MCF 10A (cell line): ENCODE measurements around the gene MEX3D. TPM values are rescaled to one million over a fixed set of nuclear protein-coding genes. Genes with fewer than 3 reads are reported as not detected.
A peak's percentile ranks its signal among the peaks of the same experiment; 100 is the strongest.

Experiments
- BruUV-seq: library from RNA; stranded (reverse); fragments of 400-500 nt; replicated peaks from 2 replicates; lab custom pipeline; 2021; lab: Mats Ljungman, UMichigan
- CTCF ChIA-PET: fragments of 300-600 bp; sonication (Branson Sonifier 250); formaldehyde crosslinking; extraction: SDS; loops from one replicate; lab custom pipeline; 2021; ENCODE audit warnings: antibody characterized with exemption, inconsistent platforms; lab: Yijun Ruan, JAX
- POLR2A ChIA-PET: fragments of 300-600, 350-650 bp; sonication (Branson Sonifier 250); formaldehyde crosslinking; extraction: SDS; loops from one replicate; lab custom pipeline; 2020; ENCODE audit warnings: antibody characterized with exemption, inconsistent platforms; lab: Yijun Ruan, JAX
- DNase-seq: peaks from one replicate; pipeline ENCODE4 v3.0.0-alpha.2; 2018; ENCODE audit not compliant: unreplicated experiment
- H3K27ac Mint-ChIP-seq: one replicate; pipeline ENCODE4 v1.8.0; 2022; ENCODE audit warnings: mild to moderate bottlenecking, low read depth, mixed read lengths; ENCODE audit not compliant: unreplicated experiment
- H3K27me3 Mint-ChIP-seq: one replicate; pipeline ENCODE4 v1.8.0; 2022; ENCODE audit warnings: mixed read lengths; ENCODE audit not compliant: insufficient read depth, unreplicated experiment
- H3K36me3 Mint-ChIP-seq: one replicate; pipeline ENCODE4 v1.8.0; 2022; ENCODE audit warnings: mild to moderate bottlenecking, moderate library complexity, mixed read lengths; ENCODE audit not compliant: insufficient read depth, unreplicated experiment
- H3K4me1 Mint-ChIP-seq: one replicate; pipeline ENCODE4 v1.8.0; 2022; ENCODE audit warnings: mixed read lengths; ENCODE audit not compliant: insufficient read depth, unreplicated experiment
- H3K4me3 Mint-ChIP-seq: one replicate; pipeline ENCODE4 v1.8.0; 2022; ENCODE audit warnings: mild to moderate bottlenecking, moderate library complexity, mixed read lengths; ENCODE audit not compliant: unreplicated experiment
- H3K9me3 Mint-ChIP-seq: one replicate; pipeline ENCODE4 v1.8.0; 2022; ENCODE audit warnings: mixed read lengths; ENCODE audit not compliant: unreplicated experiment
- intact Hi-C: fragments of 100-400 bp; cut with micrococcal nuclease; formaldehyde crosslinking; loops from 2 replicates; pipeline ENCODE4 v1.14.1; 2022
- total RNA-seq: library from RNA; stranded (reverse); gene quantifications from 2 replicates; pipeline ENCODE4 v1.2.3, GENCODE V29; 2022
- TF ChIP-seq, protein P1 (sequence below): fragments of 200-600 bp; IDR thresholded peaks from one replicate; pipeline ENCODE4 v1.8.0; 2022; ENCODE audit warnings: antibody characterized with exemption, mild to moderate bottlenecking; ENCODE audit not compliant: unreplicated experiment

MEX3D gene
- total RNA-seq, 1 experiment from 2014 or later = 20.0 TPM

DNA sequence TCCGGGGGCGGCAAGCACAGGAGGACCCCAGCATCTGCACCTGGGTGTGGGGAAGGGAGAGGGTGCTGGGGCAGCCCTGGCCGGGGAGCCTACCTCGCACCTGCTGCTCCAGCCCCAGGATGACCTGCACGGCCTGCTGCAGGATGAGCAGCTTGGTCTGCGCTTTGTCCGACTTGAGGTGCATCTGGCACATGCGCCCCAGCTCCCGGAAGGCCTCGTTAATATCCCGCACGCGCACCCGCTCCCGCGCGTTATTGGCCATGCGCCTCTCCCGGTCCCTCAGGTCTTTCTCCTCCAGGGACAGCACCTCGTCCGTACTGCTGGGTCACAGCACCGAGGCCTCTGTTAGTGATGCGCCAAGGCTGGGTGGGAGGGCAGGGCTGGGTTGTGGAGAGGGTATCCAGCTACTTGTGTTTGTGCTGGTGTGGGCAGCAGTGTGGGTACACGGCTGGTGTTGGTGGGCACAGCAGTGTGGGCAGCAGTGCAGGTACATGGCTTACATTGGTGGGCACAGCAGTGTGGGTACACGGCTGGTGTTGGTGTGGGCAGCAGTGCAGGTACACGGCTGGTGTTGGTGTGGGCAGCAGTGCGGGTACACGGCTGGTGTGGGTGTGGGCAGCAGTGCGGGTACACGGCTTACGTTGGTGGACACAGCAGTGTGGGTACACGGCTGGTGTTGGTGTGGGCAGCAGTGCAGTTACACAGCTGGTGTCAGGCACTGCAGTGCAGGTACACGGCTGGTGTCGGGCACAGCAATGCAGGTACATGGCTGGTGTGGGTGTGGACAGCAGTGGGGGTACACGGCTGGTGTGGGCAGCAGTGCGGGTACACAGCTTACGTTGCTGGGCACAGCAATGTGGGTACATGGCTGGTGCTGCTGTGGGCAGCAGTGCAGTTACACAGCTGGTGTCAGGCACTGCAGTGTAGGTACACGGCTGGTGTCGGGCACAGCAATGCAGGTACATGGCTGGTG lies 44.3 kb upstream of the MEX3D start:
- intact Hi-C loops = no loop called here
- BruUV-seq = no TSS peak
- Mint-ChIP-seq H3K27me3 (no peaks in the 10 kb centered on the region), H3K9me3 (no peaks in the 10 kb centered on the region), H3K27ac (no peak overlapping the region), H3K36me3 (peaks cover 71% of the 10 kb centered on the region), H3K4me1 (no peaks in the 10 kb centered on the region), H3K4me3 (no peak overlapping the region)
- CTCF ChIA-PET = interaction anchor here (1.0 kb wide), 1 partner anchor 155 kb away, joined by 3 read pairs; no protein-coding TSS in a partner anchor
- POLR2A ChIA-PET = no interaction called here
- no peak for DNase-seq
- TF ChIP-seq, protein P1, sequence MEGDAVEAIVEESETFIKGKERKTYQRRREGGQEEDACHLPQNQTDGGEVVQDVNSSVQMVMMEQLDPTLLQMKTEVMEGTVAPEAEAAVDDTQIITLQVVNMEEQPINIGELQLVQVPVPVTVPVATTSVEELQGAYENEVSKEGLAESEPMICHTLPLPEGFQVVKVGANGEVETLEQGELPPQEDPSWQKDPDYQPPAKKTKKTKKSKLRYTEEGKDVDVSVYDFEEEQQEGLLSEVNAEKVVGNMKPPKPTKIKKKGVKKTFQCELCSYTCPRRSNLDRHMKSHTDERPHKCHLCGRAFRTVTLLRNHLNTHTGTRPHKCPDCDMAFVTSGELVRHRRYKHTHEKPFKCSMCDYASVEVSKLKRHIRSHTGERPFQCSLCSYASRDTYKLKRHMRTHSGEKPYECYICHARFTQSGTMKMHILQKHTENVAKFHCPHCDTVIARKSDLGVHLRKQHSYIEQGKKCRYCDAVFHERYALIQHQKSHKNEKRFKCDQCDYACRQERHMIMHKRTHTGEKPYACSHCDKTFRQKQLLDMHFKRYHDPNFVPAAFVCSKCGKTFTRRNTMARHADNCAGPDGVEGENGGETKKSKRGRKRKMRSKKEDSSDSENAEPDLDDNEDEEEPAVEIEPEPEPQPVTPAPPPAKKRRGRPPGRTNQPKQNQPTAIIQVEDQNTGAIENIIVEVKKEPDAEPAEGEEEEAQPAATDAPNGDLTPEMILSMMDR = no peak

DNA sequence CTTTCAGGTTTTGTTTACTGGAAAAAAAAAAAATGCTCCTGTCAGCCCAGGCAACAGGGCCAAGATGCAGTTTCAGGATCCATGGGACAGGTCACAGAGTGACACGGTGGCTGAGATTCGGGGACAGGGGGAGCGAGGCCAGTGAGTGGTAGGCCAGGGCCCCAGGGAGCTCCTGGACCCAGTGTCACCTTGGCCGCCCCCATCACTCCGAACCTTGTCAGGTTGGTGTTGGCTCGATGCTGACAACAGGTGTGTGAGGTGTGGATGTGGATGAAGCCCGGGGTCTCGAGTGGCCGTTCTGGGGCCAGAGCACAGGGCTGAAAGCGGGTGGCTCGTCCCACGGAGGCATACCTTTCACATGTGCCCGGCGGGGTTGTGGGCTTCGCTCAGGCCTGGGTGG lies 43.2 kb upstream of the MEX3D start:
- no peak overlapping the region for H3K4me3 Mint-ChIP-seq
- H3K36me3 Mint-ChIP-seq = peaks cover 60% of the 10 kb centered on the region
- BruUV-seq = TSS peak; percentile 69
- CTCF ChIA-PET = no interaction called here
- TF ChIP-seq, protein P1 = no peak
- no peaks in the 10 kb centered on the region for H3K9me3 Mint-ChIP-seq
- H3K4me1 Mint-ChIP-seq = no peaks in the 10 kb centered on the region
- H3K27me3 Mint-ChIP-seq = no peaks in the 10 kb centered on the region
- no peak for DNase-seq
- H3K27ac Mint-ChIP-seq = no peak overlapping the region
- POLR2A ChIA-PET = no interaction called here
- intact Hi-C loops = no loop called here

DNA sequence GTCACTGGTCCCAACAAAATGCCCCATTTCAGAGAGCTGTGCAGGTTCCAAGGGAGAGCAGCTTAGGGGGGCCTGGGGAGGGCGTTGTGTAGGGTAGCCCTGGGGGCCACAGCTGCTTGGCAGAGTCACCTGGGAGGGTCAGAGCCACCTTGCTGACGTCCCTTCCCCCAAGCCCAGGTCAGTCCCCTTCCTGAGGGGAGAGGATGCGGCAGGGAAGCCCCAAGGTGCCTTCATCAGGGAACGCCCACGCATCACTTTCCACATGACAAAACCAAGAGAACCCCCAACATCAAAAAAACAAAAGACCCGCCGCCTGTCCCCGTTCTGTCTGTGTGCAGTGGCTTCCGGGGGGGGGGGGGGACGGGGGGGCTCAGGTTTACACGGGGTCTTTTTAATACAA lies 42.5 kb upstream of the MEX3D start:
- intact Hi-C loops = no loop called here
- H3K27me3 Mint-ChIP-seq = no peaks in the 10 kb centered on the region
- DNase-seq = no peak
- H3K36me3 Mint-ChIP-seq = peaks cover 53% of the 10 kb centered on the region
- ChIA-PET POLR2A (no interaction called here), CTCF (interaction anchor here (0.5 kb wide), 1 partner anchor 41 kb away, joined by 3 read pairs; no protein-coding TSS in a partner anchor)
- no peak overlapping the region for H3K27ac Mint-ChIP-seq
- TF ChIP-seq, protein P1 = no peak
- BruUV-seq = no TSS peak
- H3K4me1 Mint-ChIP-seq = no peaks in the 10 kb centered on the region
- no peak overlapping the region for H3K4me3 Mint-ChIP-seq
- H3K9me3 Mint-ChIP-seq = no peaks in the 10 kb centered on the region

DNA sequence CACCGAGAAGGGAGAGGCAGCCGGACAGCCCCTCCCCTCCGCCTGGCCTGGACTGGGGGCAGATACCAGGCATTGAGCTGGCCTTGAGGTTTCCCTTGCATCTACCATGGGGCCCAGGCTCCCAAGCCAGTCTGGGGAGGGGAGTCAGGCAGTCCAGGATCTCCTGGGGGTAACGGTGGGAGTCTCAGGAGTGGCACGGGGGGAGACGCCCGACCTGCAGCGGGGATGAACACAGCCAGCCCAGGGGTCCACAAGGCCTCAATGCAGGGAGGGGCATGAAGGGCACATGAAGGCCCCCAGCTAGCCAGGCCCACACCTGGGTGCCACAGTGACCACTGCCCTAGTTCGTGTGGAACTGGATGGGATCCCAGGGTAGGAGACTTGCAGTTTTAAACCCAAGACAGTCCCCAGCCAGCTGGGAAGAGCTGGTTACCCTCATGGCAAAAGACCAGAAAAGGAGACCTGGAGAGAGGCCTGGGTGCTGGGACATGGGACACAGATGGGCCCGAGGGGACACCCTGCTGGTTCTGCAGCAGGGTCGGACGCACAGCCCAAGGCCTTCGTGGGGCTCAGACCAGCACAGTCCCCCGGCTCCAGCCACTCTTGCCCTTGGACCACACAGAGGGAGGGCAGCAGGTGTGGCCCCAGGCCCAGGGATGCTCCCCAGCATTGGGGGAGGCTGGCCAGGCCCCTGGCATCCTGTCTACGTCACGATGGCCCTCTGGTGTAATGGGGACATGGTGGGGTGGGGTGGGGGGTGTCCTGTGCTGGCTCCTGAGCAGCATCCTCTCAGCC lies 41.8 kb upstream of the MEX3D start:
- CTCF ChIA-PET = no interaction called here
- Mint-ChIP-seq H3K27ac (no peak overlapping the region), H3K4me1 (no peaks in the 10 kb centered on the region), H3K9me3 (no peaks in the 10 kb centered on the region), H3K36me3 (peaks cover 48% of the 10 kb centered on the region), H3K4me3 (no peak overlapping the region), H3K27me3 (no peaks in the 10 kb centered on the region)
- BruUV-seq = no TSS peak
- TF ChIP-seq, protein P1 = no peak
- intact Hi-C loops = loop anchor here (5.0 kb wide), 2 partner anchors 42 to 187 kb away; partner anchors contain the start of gene TCF3
- DNase-seq = no peak
- POLR2A ChIA-PET = no interaction called here
